A549 (cell line): ENCODE measurements around the gene LTK. TPM values are rescaled to one million over a fixed set of nuclear protein-coding genes. Genes with fewer than 3 reads are reported as not detected.

Source experiments
- ATAC-seq, 2 experiments: fragments of 200-7000 bp in 1 of 2; fragments of >200 bp in 1 of 2; cut with Nextera tagmentation in 1 of 2; cut with Tn5 transposase in 1 of 2; 3 replicates each; pipeline versions ENCODE4 v1.8.0 to v1.9.1; 2018 to 2020; ENCODE audit warnings: mild to moderate bottlenecking in 1 of 2, moderate library complexity in 1 of 2
- CTCF ChIA-PET: fragments of 300-600 bp; sonication (Branson Sonifier 250); formaldehyde crosslinking; extraction: SDS; loops from one replicate; lab custom pipeline; 2021; ENCODE audit warnings: antibody characterized with exemption, inconsistent platforms; lab: Yijun Ruan, JAX
- POLR2A ChIA-PET: fragments of 350-600 bp; formaldehyde crosslinking; extraction: SDS; loops from one replicate; lab custom pipeline; 2021; ENCODE audit warnings: antibody characterized with exemption, inconsistent platforms; lab: Yijun Ruan, JAX
- DNase-seq, 2 experiments: peaks; one replicate each; pipeline versions ENCODE4 v3.0.0 to v3.0.0-alpha.2; 2011 to 2016; ENCODE audit warnings: low read depth in 1 of 2, low spot score in 1 of 2
- FAIRE-seq: peaks from 2 replicates; lab custom pipeline; 2011; peaks lifted over from hg19 to GRCh38; lab: Jason Lieb, UNC
- H3K27ac ChIP-seq, 2 experiments: fragments of >200 bp; sonication (Bioruptor Twin); formaldehyde crosslinking; 3 replicates each; pipeline ENCODE4 v1.5.1; 2016 to 2017
- H3K4me1 ChIP-seq: fragments of >200 bp; sonication (Bioruptor Twin); formaldehyde crosslinking; 3 replicates; pipeline ENCODE4 v1.6.1; 2016
- H3K4me2 ChIP-seq: fragments of >200 bp; sonication (Bioruptor Twin); formaldehyde crosslinking; 3 replicates; pipeline ENCODE4 v1.6.1; 2016
- H3K4me3 ChIP-seq: fragments of >200 bp; sonication (Bioruptor Twin); formaldehyde crosslinking; 3 replicates; pipeline ENCODE4 v1.5.1; 2016
- H3K9me3 ChIP-seq: fragments of >200 bp; sonication (Bioruptor Twin); formaldehyde crosslinking; 3 replicates; pipeline ENCODE4 v1.6.1; 2016
- BCL3 ChIP-seq: fragments of >200 bp; sonication (Bioruptor Twin); formaldehyde crosslinking; IDR thresholded peaks from 3 replicates; pipeline ENCODE4 v1.6.1; 2016
- BHLHE40 ChIP-seq: IDR thresholded peaks from 2 replicates; pipeline ENCODE4 v1.6.1; 2012; ENCODE audit warnings: low read depth, low read length, inconsistent platforms
- CBX2 ChIP-seq: fragments of 200-600 bp; sonication (generic); IDR thresholded peaks from 2 replicates; pipeline ENCODE4 v1.6.1; 2016; ENCODE audit warnings: low read depth, mild to moderate bottlenecking, borderline replicate concordance
- CBX8 ChIP-seq: fragments of 200-600 bp; sonication (generic); IDR thresholded peaks from 2 replicates; pipeline ENCODE4 v1.6.1; 2016
- CHD2 ChIP-seq: fragments of 150-350 bp; IDR thresholded peaks from 2 replicates; pipeline ENCODE4 v1.6.1; 2014; ENCODE audit warnings: low read length; ENCODE audit not compliant: partially characterized antibody
- EHF ChIP-seq: fragments of 250-450 bp; sonication (Bioruptor Pico); IDR thresholded peaks from 2 replicates; pipeline ENCODE4 v1.5.0; 2020; ENCODE audit warnings: mild to moderate bottlenecking
- FOSB ChIP-seq: fragments of 250-450 bp; sonication (Bioruptor Pico); IDR thresholded peaks from 2 replicates; pipeline ENCODE4 v1.5.0; 2020; ENCODE audit warnings: mild to moderate bottlenecking, moderate library complexity
- FOXS1 ChIP-seq: fragments of 250-450 bp; sonication (Bioruptor Pico); IDR thresholded peaks from 2 replicates; pipeline ENCODE4 v1.5.0; 2020; ENCODE audit warnings: mild to moderate bottlenecking, moderate library complexity
- GATA3 ChIP-seq: IDR thresholded peaks from 2 replicates; pipeline ENCODE4 v1.6.1; 2012; ENCODE audit warnings: borderline replicate concordance
- KDM5A ChIP-seq: fragments of 200-600 bp; sonication (generic); IDR thresholded peaks from 2 replicates; pipeline ENCODE4 v1.6.1; 2016; ENCODE audit warnings: antibody characterized with exemption, mild to moderate bottlenecking
- MAFK ChIP-seq: fragments of 450-650 bp; IDR thresholded peaks from 2 replicates; pipeline ENCODE4 v1.6.1; 2014; ENCODE audit not compliant: partially characterized antibody
- PHF8 ChIP-seq: fragments of 200-600 bp; sonication (generic); IDR thresholded peaks from 2 replicates; pipeline ENCODE4 v1.6.1; 2016; ENCODE audit warnings: low read depth, mild to moderate bottlenecking, antibody characterized with exemption, moderate library complexity, borderline replicate concordance
- RAD21 ChIP-seq, 2 experiments: fragments of >200 bp in 1 of 2; sonication (Bioruptor Twin) in 1 of 2; formaldehyde crosslinking in 1 of 2; IDR thresholded peaks in 1 of 2; conservative IDR thresholded peaks in 1 of 2; 2 replicates in 1 of 2; 3 replicates in 1 of 2; pipeline ENCODE4 v1.6.1; 2012 to 2018; ENCODE audit warnings: inconsistent platforms in 1 of 2
- RARB ChIP-seq: fragments of 250-450 bp; sonication (Bioruptor Pico); IDR thresholded peaks from 2 replicates; pipeline ENCODE4 v1.8.0; 2021; ENCODE audit warnings: mild to moderate bottlenecking, moderate library complexity
- REST ChIP-seq: fragments of 200-600 bp; sonication (generic); IDR thresholded peaks from 2 replicates; pipeline ENCODE4 v1.6.1; 2016; ENCODE audit warnings: antibody characterized with exemption, mild to moderate bottlenecking, moderate library complexity
- RFX5 ChIP-seq: fragments of 450-650 bp; IDR thresholded peaks from 2 replicates; pipeline ENCODE4 v1.7.1; 2014; ENCODE audit warnings: antibody characterized with exemption, mild to moderate bottlenecking, moderate library complexity
- SREBF2 ChIP-seq: fragments of 450-650 bp; IDR thresholded peaks from 2 replicates; pipeline ENCODE4 v1.6.1; 2014; ENCODE audit warnings: mild to moderate bottlenecking, moderate library complexity
- USF2 ChIP-seq: fragments of 450-650 bp; IDR thresholded peaks from 2 replicates; pipeline ENCODE4 v1.6.1; 2014; ENCODE audit warnings: antibody characterized with exemption
- ZC3H11A ChIP-seq: fragments of 450-650 bp; IDR thresholded peaks from 2 replicates; pipeline ENCODE4 v1.6.1; 2014; ENCODE audit warnings: antibody characterized with exemption, mild to moderate bottlenecking
- ZFP36 ChIP-seq: fragments of 450-650 bp; IDR thresholded peaks from 2 replicates; pipeline ENCODE4 v1.6.1; 2014; ENCODE audit warnings: borderline replicate concordance; ENCODE audit not compliant: partially characterized antibody
- WGBS: methylation state at CpG from one replicate; pipeline ENCODE4 v1.1.6; 2017; ENCODE audit errors: missing lambda C conversion rate; 5-methylcytosine and 5-hydroxymethylcytosine counted together
- polyA plus RNA-seq, 4 experiments: library from polyadenylated mRNA; depleted of rRNA in 3 of 4; stranded (reverse); fragments of >200 nt; fragmentation: RNase III in 1 of 4; extraction: RNeasy Plus Mini Kit Qiagen cat#74134 plus additional on column Dnase treatment in 1 of 4; gene quantifications; 2 replicates in 3 of 4; 3 replicates in 1 of 4; pipeline ENCODE4 v1.2.3, GENCODE V29; 2011 to 2017
- TF ChIP-seq, protein P1 (sequence below): fragments of >200 bp; sonication (Bioruptor Twin); formaldehyde crosslinking; IDR thresholded peaks from 3 replicates; pipeline ENCODE4 v1.5.1; 2016

LTK gene
- polyA plus RNA-seq, 2 of the 4 experiments (the other 2 are of a cell fraction) = 0.10 to 0.17 TPM

DNA sequence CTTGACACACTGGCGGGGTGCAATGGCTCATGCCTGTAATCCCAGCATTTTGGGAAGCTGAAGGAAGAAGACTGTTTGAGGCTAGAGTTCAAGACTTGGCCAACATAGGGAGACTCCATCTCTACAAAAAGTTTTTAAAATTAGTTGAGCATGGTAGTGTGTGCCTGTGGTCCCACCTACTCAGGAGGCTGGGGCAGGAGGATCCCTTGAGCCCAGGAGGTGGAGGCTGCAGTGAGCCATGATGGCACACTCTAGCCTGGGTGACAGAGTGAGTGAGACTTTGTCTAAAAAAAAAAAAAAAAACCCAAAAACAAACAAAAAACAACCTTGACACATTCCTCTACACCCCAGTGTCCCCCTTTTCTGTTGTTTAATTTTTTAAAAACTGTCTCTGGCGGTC is 24.0 kb downstream of the LTK start:
- H3K4me1 ChIP-seq = peaks cover 16% of the 10 kb centered on the region; the same call in 2 of the 3 replicates
- peak overlapping the region; percentile 42 to 52; a peak in 2 of 6 replicates for H3K27ac ChIP-seq
- TF ChIP-seq, protein P1, sequence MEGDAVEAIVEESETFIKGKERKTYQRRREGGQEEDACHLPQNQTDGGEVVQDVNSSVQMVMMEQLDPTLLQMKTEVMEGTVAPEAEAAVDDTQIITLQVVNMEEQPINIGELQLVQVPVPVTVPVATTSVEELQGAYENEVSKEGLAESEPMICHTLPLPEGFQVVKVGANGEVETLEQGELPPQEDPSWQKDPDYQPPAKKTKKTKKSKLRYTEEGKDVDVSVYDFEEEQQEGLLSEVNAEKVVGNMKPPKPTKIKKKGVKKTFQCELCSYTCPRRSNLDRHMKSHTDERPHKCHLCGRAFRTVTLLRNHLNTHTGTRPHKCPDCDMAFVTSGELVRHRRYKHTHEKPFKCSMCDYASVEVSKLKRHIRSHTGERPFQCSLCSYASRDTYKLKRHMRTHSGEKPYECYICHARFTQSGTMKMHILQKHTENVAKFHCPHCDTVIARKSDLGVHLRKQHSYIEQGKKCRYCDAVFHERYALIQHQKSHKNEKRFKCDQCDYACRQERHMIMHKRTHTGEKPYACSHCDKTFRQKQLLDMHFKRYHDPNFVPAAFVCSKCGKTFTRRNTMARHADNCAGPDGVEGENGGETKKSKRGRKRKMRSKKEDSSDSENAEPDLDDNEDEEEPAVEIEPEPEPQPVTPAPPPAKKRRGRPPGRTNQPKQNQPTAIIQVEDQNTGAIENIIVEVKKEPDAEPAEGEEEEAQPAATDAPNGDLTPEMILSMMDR = no peak
- no peak for TF ChIP-seq RARB (CRISPR knock-in tag)
- TF ChIP-seq, all 56 proteins: peak for 0
- H3K9me3 ChIP-seq = no peaks in the 10 kb centered on the region
- no peak for DNase-seq
- ChIA-PET CTCF (interaction anchor here (1.2 kb wide), 1 partner anchor 24 kb away, joined by 4 read pairs; no protein-coding TSS in a partner anchor), POLR2A (no interaction called here)
- no peak overlapping the region for H3K4me3 ChIP-seq
- ATAC-seq = no peak
- no peak overlapping the region for H3K4me2 ChIP-seq
- no peak for FAIRE-seq
- WGBS = 95% methylated on average over 2 of the region's 2 CpGs

- DNase-seq = no peak
- Histone ChIP-seq H3K27ac (peak overlapping the region in 1 of 2 experiments; percentile 24; a peak in 1 of 6 replicates), H3K4me2 (no peak overlapping the region), H3K9me3 (no peaks in the 10 kb centered on the region), H3K4me1 (peaks cover 15% of the 10 kb centered on the region; the same call in 2 of the 3 replicates), H3K4me3 (no peak overlapping the region)
- no peak for ATAC-seq
- POLR2A ChIA-PET = no interaction called here
- TF ChIP-seq CBX8 (no peak), CBX2 (no peak), KDM5A (no peak), REST (no peak), MAFK (no peak), RARB (CRISPR knock-in tag) (no peak), FOXS1 (CRISPR knock-in tag) (no peak)
- TF ChIP-seq, protein P1 = no peak
- CTCF ChIA-PET = no interaction called here
- no peak for FAIRE-seq
- WGBS = 95% methylated on average over 2 of the region's 2 CpGs
Observed at GRCh38 chr15:41487802-41488201, 25.8 kb downstream of the LTK start.

- ChIA-PET CTCF (interaction anchor here (1.0 kb wide), 1 partner anchor 66 kb away, joined by 3 read pairs; no protein-coding TSS in a partner anchor), POLR2A (no interaction called here)
- no peak for ATAC-seq
- Histone ChIP-seq H3K27ac (no peak overlapping the region; a peak in 1 of 6 replicates), H3K4me2 (no peak overlapping the region), H3K4me3 (no peak overlapping the region), H3K4me1 (peaks cover 11% of the 10 kb centered on the region; the same call in 2 of the 3 replicates), H3K9me3 (no peaks in the 10 kb centered on the region)
- no peak for DNase-seq
- WGBS = 84% methylated on average over 9 of the region's 9 CpGs
- no peak for FAIRE-seq
- TF ChIP-seq RFX5 (no peak), EHF (no peak), SREBF2 (no peak), CHD2 (no peak), ZFP36 (no peak), FOSB (CRISPR knock-in tag) (no peak), USF2 (no peak), GATA3 (no peak), ZC3H11A (no peak), PHF8 (no peak), BHLHE40 (no peak), RAD21 (conservative IDR thresholded peaks at IDR 0.05 in 1 of 2, IDR thresholded peaks at IDR 0.05 in 1 of 2) (no peak), BCL3 (no peak)
- TF ChIP-seq, protein P1 = no peak
Observed at GRCh38 chr15:41487381-41487780, 26.2 kb downstream of the LTK start.
